NCI-H1092 (cell line): ENCODE data around the gene TPP2.

Experiments used
- DNase-seq: peaks from one replicate; lab custom pipeline; 2025; lab: John Stamatoyannopoulos, UW

The TPP2 gene

GRCh38 chr13:102657630-102658029, 60.8 kb downstream of the TPP2 start:
- no peak for DNase-seq

DNA sequence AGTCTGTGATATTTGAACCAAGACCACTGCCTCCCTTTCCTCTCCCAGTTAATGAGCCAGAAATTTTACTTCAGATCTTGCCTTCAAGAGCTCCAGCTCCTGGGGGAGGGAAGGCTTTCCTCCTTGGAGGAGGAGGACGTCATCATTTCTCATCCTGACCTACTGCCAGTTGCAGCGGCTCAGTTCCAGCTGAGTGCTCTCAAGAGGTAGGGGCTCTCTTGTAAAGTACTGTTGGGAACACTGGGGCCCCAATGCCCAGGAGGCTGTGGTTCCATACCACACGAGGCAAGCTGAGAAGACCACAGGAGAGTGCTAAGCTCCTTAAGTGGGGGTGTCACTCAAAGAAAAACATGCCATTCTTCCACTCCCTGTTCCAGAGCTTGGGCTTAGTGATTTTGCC, 61.9 kb downstream of the TPP2 start:
- DNase-seq, result no peak

GRCh38 chr13:102659168-102659713, 62.5 kb downstream of the TPP2 start:
- DNase-seq, result no peak

DNA sequence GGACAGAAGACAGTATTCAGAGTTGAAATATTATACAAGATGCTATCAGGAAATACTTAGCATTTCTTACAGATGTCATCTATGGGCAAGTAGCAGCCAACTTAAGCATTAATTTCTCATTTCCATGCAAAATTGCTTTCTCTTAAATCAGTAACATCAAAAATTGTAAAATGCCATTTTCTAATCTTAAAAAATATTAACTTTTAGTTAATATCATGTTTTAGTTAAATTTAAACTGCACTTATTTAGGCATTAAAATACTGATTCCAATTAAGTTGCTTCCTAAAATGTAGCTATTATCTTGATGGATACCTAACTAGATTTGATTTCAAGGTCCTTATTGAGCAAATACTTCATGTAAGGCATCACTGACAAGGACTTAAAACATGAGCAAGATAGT, 70.2 kb downstream of the TPP2 start:
- DNase-seq, result no peak

GRCh38 chr13:102667911-102668310, 71.1 kb downstream of the TPP2 start:
- no peak for DNase-seq

GRCh38 chr13:102670130-102670529, 73.3 kb downstream of the TPP2 start:
- no peak for DNase-seq

- DNase-seq, result no peak
Measured at GRCh38 chr13:102675115-102675514, 78.3 kb downstream of the TPP2 start.

DNA sequence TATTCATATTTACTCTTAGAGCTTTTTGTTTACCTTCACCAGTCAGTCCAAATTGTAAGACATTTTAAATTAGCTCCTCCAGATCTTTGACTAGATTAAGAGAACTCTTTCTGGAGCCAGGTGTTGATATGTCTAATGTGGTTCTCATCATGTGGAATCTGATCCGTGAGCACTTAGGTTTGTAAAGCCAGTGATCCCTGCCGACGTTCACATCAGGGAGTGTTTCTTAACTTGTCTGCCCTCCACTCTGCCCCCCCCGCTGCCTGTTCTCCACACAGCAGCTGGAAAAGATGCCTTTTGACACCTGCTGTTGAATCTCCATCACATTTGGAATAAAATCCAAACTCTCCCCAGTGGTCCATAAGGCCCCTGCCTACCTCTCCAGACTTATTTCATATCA, 80.3 kb downstream of the TPP2 start:
- no peak for DNase-seq

DNA sequence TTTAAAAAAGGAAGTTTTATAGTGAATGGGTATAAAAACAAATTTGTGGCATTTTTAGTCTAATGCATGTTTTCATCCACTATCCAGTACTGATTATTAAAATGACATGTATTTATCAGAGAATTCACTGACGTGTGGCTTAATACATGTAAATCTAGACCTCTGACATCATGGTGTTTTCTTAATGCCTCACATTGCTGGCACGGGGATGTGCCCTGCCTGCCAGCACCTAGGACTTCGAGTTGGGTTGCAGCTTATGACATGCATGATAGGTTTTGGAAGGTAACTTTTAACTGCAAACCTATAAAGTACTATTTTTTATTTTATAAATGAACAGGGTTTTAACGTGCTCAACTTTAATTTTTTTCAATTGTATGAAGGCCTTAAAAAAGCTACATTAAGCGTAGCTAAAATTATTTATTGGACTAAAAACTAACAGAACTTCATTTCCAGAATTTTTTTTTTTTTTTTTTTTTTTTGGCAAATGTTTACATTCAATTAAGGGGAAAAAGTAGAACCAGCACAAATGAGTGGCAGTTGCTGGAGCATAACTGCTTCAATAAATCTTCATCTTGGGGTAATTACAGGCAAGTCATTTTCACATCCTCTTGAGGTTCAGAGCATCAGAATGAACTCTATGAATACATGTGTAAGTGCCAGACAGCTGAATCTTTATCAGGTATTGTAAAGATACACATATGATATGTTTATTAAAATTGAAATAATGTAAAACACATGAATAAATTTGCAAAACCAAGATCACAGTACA, 81.7 kb downstream of the TPP2 start:
- no peak for DNase-seq

GRCh38 chr13:102679449-102680132, 82.8 kb downstream of the TPP2 start:
- DNase-seq, result no peak

DNA sequence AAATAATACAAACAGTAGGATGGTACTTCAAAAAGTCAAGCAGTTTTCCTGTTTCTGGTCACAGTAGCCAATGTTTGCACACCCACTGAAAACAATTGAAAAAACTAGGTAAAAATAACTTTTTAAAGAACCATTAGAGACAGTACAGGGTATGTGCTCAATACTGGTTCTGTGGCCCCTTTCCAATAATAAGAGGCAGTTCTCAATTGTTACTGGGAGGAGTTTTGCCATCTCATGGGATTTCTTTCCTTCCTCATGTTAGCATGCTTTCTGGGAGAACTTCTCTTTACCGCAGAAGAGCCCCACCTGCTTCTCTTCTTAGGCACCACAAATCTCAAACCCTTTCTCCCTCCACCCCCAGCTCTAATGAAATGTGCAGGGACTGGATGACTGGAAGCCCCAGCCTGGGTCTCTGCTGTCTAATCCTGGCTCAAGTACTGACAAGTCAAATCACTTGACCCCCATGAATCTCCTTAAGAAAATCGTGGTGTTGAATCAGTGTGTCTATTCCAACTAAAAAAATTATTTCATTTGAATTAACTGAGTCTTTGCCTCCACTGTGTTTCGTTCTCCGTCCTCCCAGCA, 83.4 kb downstream of the TPP2 start:
- DNase-seq, result no peak

- no peak for DNase-seq
Measured at GRCh38 chr13:102680842-102681740, 84.3 kb downstream of the TPP2 start.

GRCh38 chr13:102682211-102682610, 85.4 kb downstream of the TPP2 start:
- DNase-seq, result no peak

- no peak for DNase-seq
Measured at GRCh38 chr13:102682727-102683126, 85.9 kb downstream of the TPP2 start.

GRCh38 chr13:102683637-102684036, 86.9 kb downstream of the TPP2 start:
- no peak for DNase-seq

GRCh38 chr13:102686024-102686423, 89.2 kb downstream of the TPP2 start:
- DNase-seq, result no peak

- DNase-seq, result no peak
Measured at GRCh38 chr13:102687520-102687919, 90.7 kb downstream of the TPP2 start.

- DNase-seq, result no peak
Measured at GRCh38 chr13:102688306-102688973, 91.7 kb downstream of the TPP2 start.

DNA sequence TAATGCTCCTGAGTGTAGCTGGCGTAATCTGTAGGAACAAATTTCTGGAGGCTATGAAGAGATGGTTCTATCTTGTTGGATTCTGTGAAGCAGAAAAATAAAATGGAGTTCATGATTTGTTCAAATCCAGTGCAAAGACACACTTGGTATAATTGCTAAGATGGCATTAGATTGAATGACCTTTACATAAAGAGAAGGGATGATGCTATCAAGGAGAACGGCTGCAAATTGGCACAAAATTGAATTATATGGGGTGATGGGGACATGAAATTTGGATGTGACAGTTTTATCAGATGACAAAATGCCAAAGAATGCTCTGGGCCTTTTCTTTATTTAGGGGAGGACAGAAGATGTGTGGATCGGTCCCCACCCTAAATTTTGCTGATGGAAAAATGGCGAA, 94.1 kb downstream of the TPP2 start:
- DNase-seq, result no peak

DNA sequence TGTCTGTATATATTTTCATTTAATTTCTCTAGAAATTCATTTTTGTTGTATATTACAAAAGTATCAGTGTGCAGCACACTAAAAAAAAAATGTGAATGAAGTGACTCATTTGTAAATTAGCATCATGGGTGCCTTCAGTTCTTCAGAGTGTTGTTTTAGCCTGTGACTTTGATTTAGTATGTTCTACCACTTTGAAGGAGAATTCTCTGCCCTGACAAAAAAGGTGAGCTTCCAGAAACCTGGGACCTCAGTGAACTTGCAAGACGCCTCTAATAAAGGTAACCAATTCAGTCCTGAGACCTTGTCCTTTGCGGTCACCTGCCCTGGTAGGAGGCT, 95.7 kb downstream of the TPP2 start:
- DNase-seq, result no peak

DNA sequence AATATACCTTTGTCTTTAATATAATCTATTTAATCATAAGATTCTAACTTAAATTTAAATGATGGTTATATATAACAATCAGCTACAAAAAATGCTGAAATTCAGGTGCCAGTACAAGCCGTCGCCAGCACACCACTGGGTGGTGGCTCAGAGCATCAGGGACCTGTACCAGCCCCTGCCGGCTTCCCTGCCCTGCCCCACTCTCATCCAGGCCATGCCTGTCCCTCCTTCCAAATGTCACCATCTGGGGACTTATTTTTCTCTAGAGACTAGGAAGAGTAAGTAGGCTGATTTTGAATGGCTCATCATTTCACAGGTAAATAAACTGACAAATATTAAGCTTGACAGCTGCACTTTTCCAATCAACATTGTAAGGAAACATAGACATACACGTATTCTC, 96.5 kb downstream of the TPP2 start:
- DNase-seq, result no peak

GRCh38 chr13:102693776-102694175, 97.0 kb downstream of the TPP2 start:
- no peak for DNase-seq
